Activated CD4-positive, alpha-beta memory T cell treated with anti-CD3 and anti-CD28 coated beads for 36 hours (primary cell): Measurements from ENCODE around the gene HMGA1. TPM values are rescaled to one million over a fixed set of nuclear protein-coding genes. Genes with fewer than 3 reads are reported as not detected.
A peak's percentile ranks its signal among the peaks of the same experiment; 100 is the strongest.

Experiments
- CTCF ChIA-PET: fragments of 350-600 bp; sonication (Branson Sonifier 250); formaldehyde crosslinking; loops from one replicate; lab custom pipeline; 2021; ENCODE audit warnings: antibody characterized with exemption, inconsistent platforms; lab: Charles Lee
- POLR2A ChIA-PET: fragments of 350-600 bp; sonication (Branson Sonifier 250); formaldehyde crosslinking; loops from one replicate; lab custom pipeline; 2021; ENCODE audit warnings: antibody characterized with exemption; lab: Charles Lee
- DNase-seq: peaks from one replicate; pipeline ENCODE4 v3.0.0-alpha.2; 2020
- H3K27ac Mint-ChIP-seq: one replicate; pipeline ENCODE4 v1.8.0; 2021; ENCODE audit warnings: mixed read lengths
- H3K27me3 Mint-ChIP-seq: one replicate; pipeline ENCODE4 v1.8.0; 2021; ENCODE audit warnings: mixed read lengths
- H3K36me3 Mint-ChIP-seq: one replicate; pipeline ENCODE4 v1.8.0; 2021; ENCODE audit warnings: mixed read lengths
- H3K4me1 Mint-ChIP-seq: one replicate; pipeline ENCODE4 v1.8.0; 2021; ENCODE audit warnings: low read depth, mixed read lengths
- H3K4me3 Mint-ChIP-seq: one replicate; pipeline ENCODE4 v1.8.0; 2021; ENCODE audit warnings: mild to moderate bottlenecking, mixed read lengths
- H3K9me3 Mint-ChIP-seq: one replicate; pipeline ENCODE4 v1.8.0; 2021; ENCODE audit warnings: mixed read lengths
- intact Hi-C: fragments of 100-400 bp; cut with micrococcal nuclease; formaldehyde crosslinking; loops from one replicate; pipeline ENCODE4 v1.15.1; 2023
- total RNA-seq, 2 experiments: library from RNA; stranded (reverse); gene quantifications; one replicate each; pipeline ENCODE4 v1.2.3, GENCODE V29; 2021

HMGA1 gene, protein sequence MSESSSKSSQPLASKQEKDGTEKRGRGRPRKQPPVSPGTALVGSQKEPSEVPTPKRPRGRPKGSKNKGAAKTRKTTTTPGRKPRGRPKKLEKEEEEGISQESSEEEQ
- total RNA-seq, result 100 to 1,000 TPM; 422 to 429 TPM

DNA sequence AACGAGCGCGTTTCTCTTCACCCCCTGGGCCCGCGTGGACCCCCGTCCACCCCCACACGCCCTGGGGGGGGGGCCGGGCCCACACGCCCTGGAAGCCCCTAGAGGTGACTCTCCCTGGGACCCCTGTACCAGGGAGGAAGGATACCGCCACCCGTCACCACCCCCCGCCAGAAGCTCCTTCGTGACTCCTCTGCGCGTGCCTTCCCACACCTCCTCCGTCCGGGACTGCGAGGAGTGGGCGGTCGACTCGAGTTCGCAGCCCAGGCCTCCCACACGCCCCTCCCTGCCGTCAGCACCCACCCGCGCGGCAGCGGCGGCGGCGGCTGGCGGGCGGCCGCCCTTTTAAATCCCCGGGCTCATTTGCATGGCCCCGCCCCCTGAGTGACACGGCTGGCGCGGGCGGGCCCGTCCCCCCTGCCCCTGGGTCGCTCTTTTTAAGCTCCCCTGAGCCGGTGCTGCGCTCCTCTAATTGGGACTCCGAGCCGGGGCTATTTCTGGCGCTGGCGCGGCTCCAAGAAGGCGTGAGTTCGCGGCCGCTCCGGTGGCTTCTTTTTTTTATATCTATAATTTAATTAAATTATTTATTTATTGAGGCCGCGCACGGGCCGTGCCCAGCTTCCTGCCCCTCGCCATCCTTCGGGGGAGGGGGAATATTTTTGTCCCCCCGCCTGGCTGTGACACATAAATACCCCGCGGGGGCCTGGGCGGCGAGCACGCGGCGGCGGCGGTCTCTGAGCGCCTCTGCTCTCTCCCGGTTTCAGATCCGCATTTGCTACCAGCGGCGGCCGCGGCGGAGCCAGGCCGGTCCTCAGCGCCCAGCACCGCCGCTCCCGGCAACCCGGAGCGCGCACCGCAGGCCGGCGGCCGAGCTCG, at the start of gene HMGA1:
Gene HMGA1 (plus strand): TSS at position 431 of the 873 bp plus-strand sequence. CDS start 3,908 bp downstream, outside the sequence.
- Mint-ChIP-seq H3K27me3 (no peaks in the 10 kb centered on the region), H3K4me3 (peak within 1 kb of the TSS; percentile 88), H3K9me3 (no peaks in the 10 kb centered on the region), H3K36me3 (peaks cover 34% of the 10 kb centered on the region), H3K4me1 (peaks cover 44% of the 10 kb centered on the region), H3K27ac (peak within 1 kb of the TSS; percentile 93)
- ChIA-PET POLR2A (interaction anchor here (1.2 to 1.9 kb wide), 14 partner anchors 9 to 652 kb away, joined by 3 to 29 read pairs (median 5); partner anchors contain the start of genes ANKS1A, RPS10 and SMIM29), CTCF (interaction anchor here (0.6 to 1.8 kb wide), 6 partner anchors 11 to 73 kb away, joined by 3 to 15 read pairs (median 4); partner anchors contain the start of gene SMIM29)
- intact Hi-C loops, result loop anchor here (1.0 to 10.0 kb wide), 7 partner anchors 8 to 1888 kb away; partner anchors contain the start of genes BRD2, PHF1, SMIM29 and SNRPC
- DNase-seq, result peak; percentile 91

DNA sequence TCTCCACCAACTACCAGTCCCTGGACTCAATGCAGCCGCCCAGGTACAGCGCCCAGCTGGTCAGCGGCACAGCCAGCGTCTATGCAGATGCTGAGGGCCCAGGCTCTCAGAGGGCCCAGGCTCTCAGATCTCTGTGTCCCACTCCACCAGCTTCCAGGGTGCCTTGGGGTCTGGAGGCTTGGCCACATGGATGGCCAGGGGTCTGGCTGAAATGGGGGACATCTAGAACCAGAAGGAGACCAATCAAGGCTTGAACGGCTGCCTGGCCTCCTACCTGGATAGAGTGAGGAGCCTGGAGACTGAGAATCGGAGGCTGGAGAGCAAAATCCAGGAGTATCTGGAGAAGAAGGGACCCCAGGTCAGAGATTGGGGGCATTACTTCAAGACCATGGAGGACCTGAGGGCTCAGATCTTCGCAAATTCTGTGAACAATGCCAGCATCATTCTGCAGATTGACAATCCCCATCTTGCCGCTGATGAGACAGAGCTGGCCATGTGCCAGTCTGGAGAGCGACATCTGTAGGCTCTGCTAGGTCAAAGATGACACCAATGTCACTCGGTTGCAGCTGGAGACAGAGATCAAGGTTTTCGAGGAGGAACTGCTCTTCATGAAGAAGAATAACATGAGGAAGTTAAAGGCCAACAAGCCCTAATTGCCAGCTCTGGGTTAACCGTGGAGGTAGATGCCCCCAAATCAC, 46.7 kb upstream of the HMGA1 start:
- Mint-ChIP-seq H3K9me3 (no peaks in the 10 kb centered on the region), H3K27me3 (no peaks in the 10 kb centered on the region), H3K36me3 (no peaks in the 10 kb centered on the region), H3K4me3 (no peak overlapping the region), H3K4me1 (peaks cover 4% of the 10 kb centered on the region), H3K27ac (no peak overlapping the region)
- peak; percentile 53 for DNase-seq
- intact Hi-C loops, result loop anchor here (10.0 kb wide), 1 partner anchor 415 kb away; no protein-coding TSS in a partner anchor
- POLR2A ChIA-PET, result no interaction called here
- CTCF ChIA-PET, result interaction anchor here (0.6 to 1.2 kb wide), 5 partner anchors 12 to 31 kb away, joined by 3 to 11 read pairs (median 3); no protein-coding TSS in a partner anchor

DNA sequence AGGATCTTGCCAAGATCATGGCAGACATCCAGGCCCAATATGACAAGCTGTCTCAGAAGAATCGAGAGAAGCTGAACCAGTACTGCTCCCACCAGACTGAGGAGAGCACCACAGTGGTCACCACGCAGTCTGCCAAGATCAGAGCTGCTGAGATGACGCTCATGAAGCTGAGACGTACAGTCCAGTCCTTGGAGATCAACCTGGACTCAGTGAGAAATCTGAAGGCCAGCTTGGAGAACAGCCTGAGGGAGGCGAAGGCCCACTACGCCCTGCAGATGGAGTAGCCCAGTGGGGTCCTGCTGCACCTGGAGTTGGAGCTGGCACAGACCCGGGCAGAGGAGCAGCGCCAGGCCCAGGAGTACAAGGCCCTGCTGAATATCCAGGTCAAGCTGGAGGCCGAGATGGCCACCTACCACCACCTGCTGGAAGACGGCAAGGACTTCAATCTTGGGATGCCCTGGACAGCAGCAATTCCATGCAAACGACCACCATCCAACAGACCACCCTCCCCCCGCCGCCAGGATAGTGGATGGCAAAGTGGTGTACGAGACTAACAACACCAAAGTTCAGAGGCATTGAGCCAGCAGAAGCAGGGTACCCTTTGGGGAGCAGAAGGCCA, 46.1 kb upstream of the HMGA1 start:
- Mint-ChIP-seq H3K36me3 (no peaks in the 10 kb centered on the region), H3K27me3 (no peaks in the 10 kb centered on the region), H3K4me3 (no peak overlapping the region), H3K9me3 (no peaks in the 10 kb centered on the region), H3K27ac (no peak overlapping the region), H3K4me1 (peaks cover 4% of the 10 kb centered on the region)
- intact Hi-C loops, result no loop called here
- POLR2A ChIA-PET, result no interaction called here
- DNase-seq, result no peak
- CTCF ChIA-PET, result interaction anchor here (0.8 to 1.2 kb wide), 3 partner anchors 11 to 32 kb away, joined by 3 to 11 read pairs (median 3); no protein-coding TSS in a partner anchor

DNA sequence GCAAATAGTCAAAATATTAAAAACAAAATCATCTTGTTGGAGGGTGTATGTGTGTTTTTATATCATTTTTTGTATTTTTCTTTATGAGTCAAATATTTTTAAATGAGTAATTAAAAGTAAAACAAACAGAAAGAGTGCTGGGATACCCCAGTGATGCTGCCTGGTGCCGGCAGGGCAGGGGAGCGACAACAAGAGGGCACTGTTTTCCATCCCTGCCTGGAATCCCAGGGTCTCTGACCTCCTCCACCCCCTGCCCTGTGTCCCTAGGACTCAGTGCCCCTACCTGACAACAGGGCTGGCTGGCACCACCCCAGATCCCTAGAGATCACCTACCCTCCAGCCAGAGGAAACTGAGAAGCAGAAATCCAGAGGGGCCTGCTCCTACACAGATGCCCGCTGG, 41.9 kb upstream of the HMGA1 start:
- intact Hi-C loops, result no loop called here
- no peak overlapping the region for H3K4me3 Mint-ChIP-seq
- no peaks in the 10 kb centered on the region for H3K36me3 Mint-ChIP-seq

DNA sequence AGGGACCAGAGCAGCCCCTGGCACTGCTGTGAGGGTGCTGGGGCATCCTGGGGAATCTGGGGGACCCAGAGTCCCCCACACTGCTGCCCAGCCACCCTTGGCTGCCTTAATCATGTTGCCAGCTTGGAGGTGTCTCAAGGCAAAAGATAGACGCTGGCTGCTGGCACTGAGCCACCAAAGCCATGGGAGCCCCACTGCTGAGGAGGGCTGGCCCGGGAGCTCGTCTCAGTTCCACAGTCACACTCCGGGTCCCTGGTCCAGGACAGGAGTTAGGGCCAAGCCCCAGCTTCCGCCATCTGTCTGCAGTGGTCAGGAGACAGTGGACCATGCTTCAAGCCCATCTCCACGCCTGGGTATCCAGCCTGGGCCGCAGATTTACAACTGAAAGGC, 41.0 kb upstream of the HMGA1 start:
- Mint-ChIP-seq H3K9me3 (no peaks in the 10 kb centered on the region), H3K4me3 (no peak overlapping the region), H3K27me3 (no peaks in the 10 kb centered on the region), H3K27ac (no peak overlapping the region), H3K4me1 (peaks cover 13% of the 10 kb centered on the region), H3K36me3 (no peaks in the 10 kb centered on the region)
- CTCF ChIA-PET, result interaction anchor here (0.6 to 4.2 kb wide), 42 partner anchors 8 to 485 kb away, joined by 3 to 42 read pairs (median 4); partner anchors contain the start of genes HMGA1, NUDT3, SMIM29 and UQCC2
- POLR2A ChIA-PET, result interaction anchor here (1.1 to 1.4 kb wide), 4 partner anchors 13 to 219 kb away, joined by 3 to 6 read pairs (median 4); no protein-coding TSS in a partner anchor
- intact Hi-C loops, result loop anchor here (1.0 to 2.0 kb wide), 5 partner anchors 29 to 220 kb away; partner anchors contain the start of genes HMGA1 and NUDT3
- no peak for DNase-seq

More for the DNA sequence above, 41.9 kb upstream of the HMGA1 start:
- no peaks in the 10 kb centered on the region for H3K27me3 Mint-ChIP-seq
- no peak for DNase-seq
- ChIA-PET POLR2A (no interaction called here), CTCF (interaction anchor here (2.2 to 4.2 kb wide), 4 partner anchors 13 to 220 kb away, joined by 12 to 42 read pairs (median 20); no protein-coding TSS in a partner anchor)
- H3K9me3 Mint-ChIP-seq, result no peaks in the 10 kb centered on the region
- H3K27ac Mint-ChIP-seq, result no peak overlapping the region
- H3K4me1 Mint-ChIP-seq, result peaks cover 12% of the 10 kb centered on the region

DNA sequence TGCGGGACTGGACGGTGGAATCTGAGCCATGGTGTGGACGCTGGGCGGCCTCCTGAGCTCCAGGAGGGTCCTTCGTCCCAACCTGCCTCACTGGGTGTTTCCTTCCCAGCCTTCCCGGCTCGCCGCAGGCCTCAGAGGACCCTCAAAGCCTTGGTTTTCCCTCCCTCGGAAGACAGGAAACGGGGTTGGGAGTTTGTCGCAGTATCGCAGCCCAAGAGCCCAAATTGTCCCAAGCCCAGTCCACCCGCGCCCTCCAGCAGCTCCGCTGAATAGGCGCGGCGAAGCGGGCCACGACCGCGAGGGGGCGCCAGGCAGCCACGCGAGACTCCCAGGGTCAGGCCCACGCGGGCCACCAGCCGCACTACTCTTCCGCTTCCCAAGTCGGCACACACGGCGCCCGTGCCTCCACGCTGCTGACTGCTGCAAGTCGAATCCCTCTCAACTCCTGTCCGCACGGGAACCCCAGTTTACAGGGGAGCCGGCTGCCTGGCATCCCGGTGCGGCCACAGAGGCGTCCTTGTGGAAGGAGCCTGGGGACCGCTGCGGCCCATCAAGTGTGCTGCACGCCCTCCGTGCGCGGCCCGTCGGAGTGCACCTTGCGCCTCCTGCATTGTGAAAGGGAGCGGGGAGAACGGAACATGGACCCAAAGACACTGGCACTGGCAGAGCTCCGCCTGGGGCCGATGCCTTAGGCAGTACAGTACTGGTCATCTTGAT, 40.4 kb upstream of the HMGA1 start:
- H3K4me3 Mint-ChIP-seq, result peak overlapping the region; percentile 72
- H3K36me3 Mint-ChIP-seq, result no peaks in the 10 kb centered on the region
- H3K27ac Mint-ChIP-seq, result no peak overlapping the region
- DNase-seq, result peak; percentile 91
- CTCF ChIA-PET, result interaction anchor here (0.6 to 4.2 kb wide), 43 partner anchors 9 to 485 kb away, joined by 3 to 42 read pairs (median 4); partner anchors contain the start of genes HMGA1, NUDT3, SMIM29 and UQCC2
- peaks cover 15% of the 10 kb centered on the region for H3K4me1 Mint-ChIP-seq
- intact Hi-C loops, result loop anchor here (1.0 to 2.0 kb wide), 5 partner anchors 29 to 219 kb away; partner anchors contain the start of genes HMGA1 and NUDT3
- POLR2A ChIA-PET, result interaction anchor here (1.1 to 1.4 kb wide), 4 partner anchors 14 to 219 kb away, joined by 3 to 6 read pairs (median 4); no protein-coding TSS in a partner anchor
- H3K9me3 Mint-ChIP-seq, result no peaks in the 10 kb centered on the region
- H3K27me3 Mint-ChIP-seq, result no peaks in the 10 kb centered on the region

DNA sequence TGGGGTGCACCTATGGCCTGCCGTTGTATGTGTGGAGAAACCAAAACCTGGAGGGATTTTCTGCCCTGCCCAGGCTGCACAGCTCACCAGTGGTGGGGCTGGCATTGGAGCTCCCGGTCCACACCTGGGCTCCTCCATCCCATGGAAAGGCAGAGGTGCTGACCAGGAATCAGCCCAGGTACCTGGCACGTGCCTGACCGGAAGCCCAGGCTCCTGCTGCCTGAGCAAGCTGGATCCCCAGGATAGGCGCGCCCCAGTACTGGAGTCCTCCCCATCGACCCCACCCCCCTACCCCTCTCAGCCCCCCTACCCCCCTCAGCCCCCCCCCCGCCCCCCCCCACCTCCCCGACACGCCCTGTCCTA, 39.9 kb upstream of the HMGA1 start:
- no peaks in the 10 kb centered on the region for H3K9me3 Mint-ChIP-seq
- no peak overlapping the region for H3K27ac Mint-ChIP-seq
- H3K4me3 Mint-ChIP-seq, result peak overlapping the region; percentile 72
- no peaks in the 10 kb centered on the region for H3K36me3 Mint-ChIP-seq
- CTCF ChIA-PET, result interaction anchor here (1.1 to 4.2 kb wide), 19 partner anchors 9 to 417 kb away, joined by 3 to 42 read pairs (median 12); partner anchors contain the start of genes HMGA1, NUDT3 and SMIM29
- DNase-seq, result no peak
- intact Hi-C loops, result loop anchor here (1.0 to 2.0 kb wide), 5 partner anchors 28 to 218 kb away; partner anchors contain the start of genes HMGA1 and NUDT3
- H3K27me3 Mint-ChIP-seq, result no peaks in the 10 kb centered on the region
- POLR2A ChIA-PET, result interaction anchor here (1.3 to 1.4 kb wide), 3 partner anchors 14 to 218 kb away, joined by 3 to 6 read pairs (median 6); no protein-coding TSS in a partner anchor
- H3K4me1 Mint-ChIP-seq, result peaks cover 21% of the 10 kb centered on the region

DNA sequence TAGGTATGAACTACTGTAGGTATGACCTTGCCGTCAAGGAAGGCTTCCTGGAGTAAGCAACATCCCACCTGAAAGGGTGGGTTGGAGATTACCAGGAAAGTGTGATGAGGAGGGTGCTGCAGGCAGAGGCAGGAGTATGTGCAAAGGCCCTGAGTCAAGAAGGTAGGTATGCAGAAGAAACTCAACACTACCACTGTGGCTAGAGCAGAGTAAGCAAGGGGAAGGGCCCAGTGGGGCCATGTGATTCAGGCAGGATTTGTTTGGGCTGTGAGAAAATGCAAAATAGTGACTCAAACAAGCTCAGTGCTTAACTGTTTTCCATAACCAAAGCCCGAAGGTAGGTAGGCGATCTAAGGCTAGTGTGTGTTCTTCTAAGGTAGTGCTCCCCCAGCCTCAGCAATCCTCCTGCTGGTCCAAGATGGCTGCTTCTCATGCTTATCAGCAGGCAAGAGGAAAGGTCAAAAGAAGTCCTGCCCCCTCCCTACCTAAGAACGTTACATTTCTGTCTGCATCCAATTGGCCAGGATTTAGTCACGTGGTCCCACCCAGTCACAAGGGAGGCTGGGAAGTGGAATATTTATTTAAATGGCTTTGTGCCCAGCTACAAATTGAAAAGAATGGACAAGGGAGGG, 36.2 kb upstream of the HMGA1 start:
- no peak for DNase-seq
- intact Hi-C loops, result no loop called here
- Mint-ChIP-seq H3K27me3 (no peaks in the 10 kb centered on the region), H3K36me3 (no peaks in the 10 kb centered on the region), H3K4me3 (no peak overlapping the region), H3K9me3 (no peaks in the 10 kb centered on the region), H3K27ac (no peak overlapping the region), H3K4me1 (peaks cover 22% of the 10 kb centered on the region)
- ChIA-PET CTCF (interaction anchor here (0.8 to 1.8 kb wide), 2 partner anchors 37 to 214 kb away, joined by 3 to 4 read pairs; no protein-coding TSS in a partner anchor), POLR2A (interaction anchor here (0.6 kb wide), 1 partner anchor 44 kb away, joined by 3 read pairs; no protein-coding TSS in a partner anchor)

DNA sequence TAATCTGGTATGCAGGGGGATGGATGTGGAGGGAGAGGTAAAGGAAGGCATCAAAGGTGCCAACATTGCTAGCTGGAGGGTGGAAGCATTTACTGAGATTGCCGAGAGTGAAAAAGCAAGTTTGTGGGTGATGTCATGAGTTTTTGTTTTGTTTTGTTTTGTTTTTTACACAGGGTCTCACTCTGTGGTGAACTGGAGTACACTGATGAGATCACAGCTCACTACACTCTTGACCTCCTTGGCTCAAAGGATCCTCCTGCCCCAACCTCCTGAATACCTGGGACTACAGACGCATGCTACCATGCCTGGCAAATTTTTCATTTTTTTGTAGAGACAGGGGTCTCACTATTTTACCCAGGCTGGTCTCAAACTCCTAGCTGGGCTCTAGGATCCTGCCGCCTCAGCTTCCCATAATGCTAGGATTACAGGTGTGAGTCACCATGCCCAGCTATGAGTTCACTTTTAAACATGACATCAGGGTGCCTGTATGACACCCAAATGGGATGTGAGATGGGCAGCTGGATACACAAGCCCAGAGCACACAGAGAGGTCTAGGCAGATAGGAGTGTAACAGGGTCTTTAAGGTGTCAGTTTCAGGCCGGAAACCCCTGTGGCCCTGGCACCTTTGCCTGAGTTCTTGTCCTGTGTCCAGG, 35.1 kb upstream of the HMGA1 start:
- intact Hi-C loops, result no loop called here
- DNase-seq, result no peak
- no peaks in the 10 kb centered on the region for H3K36me3 Mint-ChIP-seq
- no peak overlapping the region for H3K27ac Mint-ChIP-seq
- H3K4me1 Mint-ChIP-seq, result peaks cover 17% of the 10 kb centered on the region
- H3K27me3 Mint-ChIP-seq, result no peaks in the 10 kb centered on the region
- ChIA-PET POLR2A (interaction anchor here (1.1 kb wide), 1 partner anchor 35 kb away, joined by 3 read pairs; the partner anchor contains the start of gene HMGA1), CTCF (interaction anchor here (0.8 to 1.8 kb wide), 3 partner anchors 11 to 213 kb away, joined by 3 to 4 read pairs (median 3); no protein-coding TSS in a partner anchor)
- H3K4me3 Mint-ChIP-seq, result no peak overlapping the region
- H3K9me3 Mint-ChIP-seq, result no peaks in the 10 kb centered on the region
